NCI-H2029 (cell line): ENCODE results near the gene C16orf78.

Source experiments
- DNase-seq: peaks from one replicate; lab custom pipeline; 2025; lab: John Stamatoyannopoulos, UW

The C16orf78 gene

DNA sequence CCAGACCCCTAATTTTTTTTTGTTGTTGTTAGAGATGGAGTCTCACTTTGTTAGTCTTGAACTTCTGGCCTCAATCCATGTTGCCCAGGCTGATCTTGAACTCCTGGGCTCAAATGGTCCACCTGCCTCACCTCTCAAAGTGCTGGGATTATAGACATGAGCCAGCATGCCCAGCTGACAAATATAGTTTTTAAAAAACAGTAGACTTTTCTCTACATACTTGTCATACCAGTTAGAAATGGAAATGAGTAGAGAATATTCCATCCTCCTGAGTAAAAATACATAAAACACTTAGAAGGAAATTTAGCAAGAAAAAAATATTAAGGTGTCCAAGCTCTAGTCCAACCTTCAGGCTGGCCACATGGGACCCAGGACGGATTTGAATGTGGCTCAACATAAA, 21.4 kb downstream of the C16orf78 start:
- no peak for DNase-seq

DNA sequence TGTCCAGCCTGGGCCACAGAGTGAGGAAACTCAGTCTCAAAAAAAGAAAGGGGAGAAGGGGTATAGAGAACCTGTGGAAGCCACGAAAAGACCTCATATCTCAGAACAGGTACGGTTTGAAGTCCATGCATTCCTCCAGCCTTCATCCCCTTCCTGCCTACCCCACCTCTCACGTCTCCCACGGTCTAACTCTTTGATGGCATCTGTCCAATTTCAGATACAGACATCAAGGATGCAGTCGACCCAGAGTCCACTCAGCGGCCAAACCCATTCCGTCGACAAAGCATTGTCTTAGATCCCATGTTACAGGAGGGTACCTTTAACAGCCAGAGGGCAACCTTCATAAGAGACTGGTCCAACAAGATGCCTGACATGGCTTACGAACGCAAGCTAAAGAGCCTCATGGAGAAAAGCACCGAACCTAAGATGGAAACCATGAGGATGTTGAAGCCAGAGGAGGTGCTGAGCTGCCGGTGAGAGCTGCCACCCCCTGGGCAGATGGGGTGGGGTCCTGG, 22.7 kb downstream of the C16orf78 start:
- no peak for DNase-seq

DNA sequence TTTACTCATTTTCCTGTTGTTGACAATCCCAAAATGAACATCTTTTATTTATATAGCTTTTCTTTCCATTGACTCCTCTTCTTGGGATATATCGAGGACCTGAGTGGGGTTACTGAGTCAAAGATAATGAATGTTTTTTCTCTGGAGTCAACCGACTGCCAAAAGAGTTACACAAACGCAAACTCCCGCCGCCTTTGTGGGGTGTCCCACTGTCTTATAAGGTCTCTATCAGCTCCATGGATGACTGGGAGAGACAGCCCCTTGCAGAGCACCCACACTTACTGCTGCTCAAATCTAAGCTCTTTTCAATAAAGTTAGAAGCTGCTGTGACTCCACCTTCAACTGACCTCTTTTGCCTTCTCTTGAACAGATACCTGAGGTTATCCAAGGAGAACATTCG, 25.2 kb downstream of the C16orf78 start:
- no peak for DNase-seq

DNA sequence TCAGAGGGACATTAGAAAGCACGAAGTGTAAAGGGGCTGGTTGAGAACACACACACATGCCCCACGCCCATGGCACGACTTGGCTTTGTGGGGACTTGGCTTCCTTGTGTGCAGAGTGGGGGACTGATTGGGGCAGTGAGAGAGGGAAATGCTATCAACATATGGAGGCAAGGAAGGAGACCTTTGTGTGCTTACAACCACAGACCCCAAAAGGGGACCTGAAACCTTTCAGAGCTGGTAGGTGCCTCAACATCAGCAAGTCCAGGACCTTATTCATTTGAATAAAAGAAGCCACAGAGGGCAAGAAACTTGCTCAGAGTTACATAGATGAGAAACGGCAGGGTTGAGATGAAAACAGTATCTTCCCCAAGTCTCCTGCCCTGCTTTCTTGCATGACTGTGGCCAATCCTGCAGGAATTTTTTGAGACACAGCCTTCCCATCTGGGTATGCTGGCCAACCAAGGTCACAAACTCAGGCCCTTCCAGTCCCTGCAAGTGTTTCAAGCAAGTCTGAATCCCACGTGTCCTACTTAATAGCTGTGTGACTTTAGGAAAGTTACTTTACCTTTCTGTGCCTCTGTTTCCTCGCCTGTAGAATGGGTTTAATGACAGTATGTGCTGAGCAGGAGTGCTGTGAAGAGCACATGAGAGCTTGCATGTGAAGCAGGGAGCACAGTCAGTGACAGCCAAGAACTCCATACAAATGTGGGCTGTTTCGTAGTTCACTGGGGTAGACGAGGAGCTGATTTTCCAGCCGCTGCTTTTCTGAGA, 26.2 kb downstream of the C16orf78 start:
- DNase-seq: no peak

DNA sequence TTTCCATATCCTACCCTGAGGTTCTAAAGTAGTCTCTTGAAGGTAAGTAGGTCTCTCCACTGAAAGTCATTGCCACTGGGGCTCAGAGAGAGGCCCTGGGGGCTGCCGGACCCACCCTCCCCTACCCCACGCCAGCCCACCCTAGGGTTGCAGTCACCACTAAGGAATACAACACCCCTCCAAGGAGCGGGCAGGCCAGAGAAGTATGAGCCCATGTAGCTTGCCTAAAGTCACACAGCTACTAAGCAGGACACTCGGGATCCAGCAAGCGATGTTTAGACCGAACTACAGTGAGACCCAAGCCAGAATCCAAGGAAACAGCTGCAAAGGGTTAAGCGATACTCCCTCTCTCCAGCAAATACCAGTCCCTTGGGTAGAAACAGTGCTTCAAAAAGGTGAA, 27.0 kb downstream of the C16orf78 start:
- no peak for DNase-seq

DNA sequence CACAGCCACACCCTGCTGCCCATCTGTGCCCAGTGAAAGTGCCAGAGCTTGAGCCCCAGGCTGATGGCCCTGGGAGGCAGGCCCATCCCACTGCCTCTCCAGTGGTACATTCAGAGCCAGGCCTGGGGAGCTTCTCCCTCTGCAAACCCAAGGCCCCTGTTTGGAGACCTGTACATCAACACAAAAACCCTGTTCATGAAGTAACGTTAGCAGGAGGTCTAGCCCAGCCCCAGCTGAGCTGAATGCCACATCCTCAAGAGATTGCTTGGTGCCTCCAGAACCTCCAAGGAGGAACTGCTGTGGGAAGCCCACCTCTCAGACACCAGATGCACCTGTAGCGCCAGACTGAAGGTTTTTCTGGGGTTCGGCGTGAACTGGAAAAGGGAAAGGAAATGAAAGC, 31.5 kb downstream of the C16orf78 start:
- DNase-seq: no peak

DNA sequence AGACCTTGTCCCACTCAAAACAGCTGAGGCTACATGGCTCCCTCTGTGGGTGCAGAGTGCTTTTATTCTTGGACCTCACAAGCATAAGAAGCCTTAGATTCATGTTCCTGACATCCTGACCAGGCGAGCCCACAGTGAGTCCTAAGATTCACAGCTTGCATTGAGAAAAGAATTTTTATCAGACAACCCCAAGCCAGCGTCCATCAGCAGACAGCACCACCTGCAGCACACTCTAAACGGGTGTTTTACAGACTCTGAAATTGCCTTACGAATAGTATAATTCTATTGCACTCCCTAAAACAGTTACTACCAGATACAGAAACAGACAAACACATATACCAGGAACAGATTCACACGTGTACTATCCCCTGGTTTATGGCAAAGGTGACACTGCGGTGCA, 31.9 kb downstream of the C16orf78 start:
- DNase-seq: no peak

DNA sequence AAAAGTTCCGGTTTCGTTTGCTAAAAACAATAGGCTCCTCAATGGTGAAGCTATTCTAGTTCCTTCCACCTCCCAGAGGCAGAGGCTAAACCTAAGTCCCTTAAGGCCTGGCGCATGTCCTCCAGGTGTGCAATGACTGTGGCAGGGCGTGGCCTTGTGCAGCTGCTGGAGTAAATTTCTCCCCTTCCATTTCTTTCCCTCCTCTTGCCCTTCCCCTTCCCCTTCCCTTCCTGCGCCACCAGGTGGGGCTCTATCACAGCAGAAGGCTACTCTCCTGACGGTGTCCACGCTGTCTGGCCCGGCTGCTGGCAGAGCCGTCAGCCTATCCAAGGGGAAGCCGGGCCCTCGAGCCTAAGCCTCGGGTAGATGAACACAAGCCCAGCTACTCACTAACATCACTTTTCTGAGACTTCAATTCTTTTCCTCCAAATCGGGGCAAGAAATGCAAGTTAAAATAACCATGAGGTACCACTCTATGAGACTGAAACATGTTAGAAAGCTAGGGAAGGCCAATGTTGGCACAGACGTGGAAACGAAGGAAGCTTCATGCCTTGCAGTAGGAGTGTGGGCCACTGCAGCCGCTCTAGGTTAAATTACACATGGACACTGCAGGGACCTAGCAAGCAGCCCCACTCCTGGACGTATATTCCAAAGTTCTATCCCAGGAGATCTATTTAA, 34.4 kb downstream of the C16orf78 start:
- peak; percentile 50 for DNase-seq

DNA sequence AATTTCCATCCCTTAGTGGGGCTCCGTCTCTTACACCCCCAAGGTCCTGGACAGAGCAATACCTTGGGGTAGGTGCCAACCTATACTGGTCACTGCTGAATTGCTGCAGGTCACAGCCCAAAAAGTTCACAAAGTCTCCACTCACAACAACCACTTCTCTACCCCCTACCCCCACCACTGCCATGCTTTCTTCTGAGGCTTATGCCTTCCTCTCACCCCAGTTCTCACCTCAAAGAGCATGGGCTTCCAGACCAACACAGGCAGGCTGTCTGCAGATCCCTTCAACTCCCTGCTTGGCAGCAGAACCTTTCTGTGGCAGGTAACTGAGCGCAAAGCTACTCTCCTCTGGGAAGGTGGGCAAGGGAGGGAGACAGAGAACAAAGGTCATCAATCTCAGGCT, 35.5 kb downstream of the C16orf78 start:
- DNase-seq: no peak

DNA sequence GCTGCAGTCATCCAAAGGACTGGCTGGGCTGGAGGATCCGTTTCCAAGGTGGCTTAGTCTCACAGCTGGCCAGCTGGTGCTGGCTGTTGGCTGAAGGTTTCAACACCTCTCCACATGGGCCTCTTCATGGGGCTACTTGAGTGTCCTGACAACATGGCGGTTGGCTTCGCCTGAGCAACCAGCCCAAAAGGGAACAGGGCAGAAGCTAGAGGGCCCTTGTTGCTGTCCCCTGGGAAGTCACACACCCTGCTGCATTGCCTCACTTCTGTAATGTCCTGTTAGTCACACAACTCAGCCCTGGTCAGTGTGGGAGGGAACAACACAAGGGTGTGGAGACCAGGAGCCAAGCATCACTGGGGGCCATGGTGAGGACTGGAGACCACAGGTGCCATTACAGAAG, 36.6 kb downstream of the C16orf78 start:
- no peak for DNase-seq

DNA sequence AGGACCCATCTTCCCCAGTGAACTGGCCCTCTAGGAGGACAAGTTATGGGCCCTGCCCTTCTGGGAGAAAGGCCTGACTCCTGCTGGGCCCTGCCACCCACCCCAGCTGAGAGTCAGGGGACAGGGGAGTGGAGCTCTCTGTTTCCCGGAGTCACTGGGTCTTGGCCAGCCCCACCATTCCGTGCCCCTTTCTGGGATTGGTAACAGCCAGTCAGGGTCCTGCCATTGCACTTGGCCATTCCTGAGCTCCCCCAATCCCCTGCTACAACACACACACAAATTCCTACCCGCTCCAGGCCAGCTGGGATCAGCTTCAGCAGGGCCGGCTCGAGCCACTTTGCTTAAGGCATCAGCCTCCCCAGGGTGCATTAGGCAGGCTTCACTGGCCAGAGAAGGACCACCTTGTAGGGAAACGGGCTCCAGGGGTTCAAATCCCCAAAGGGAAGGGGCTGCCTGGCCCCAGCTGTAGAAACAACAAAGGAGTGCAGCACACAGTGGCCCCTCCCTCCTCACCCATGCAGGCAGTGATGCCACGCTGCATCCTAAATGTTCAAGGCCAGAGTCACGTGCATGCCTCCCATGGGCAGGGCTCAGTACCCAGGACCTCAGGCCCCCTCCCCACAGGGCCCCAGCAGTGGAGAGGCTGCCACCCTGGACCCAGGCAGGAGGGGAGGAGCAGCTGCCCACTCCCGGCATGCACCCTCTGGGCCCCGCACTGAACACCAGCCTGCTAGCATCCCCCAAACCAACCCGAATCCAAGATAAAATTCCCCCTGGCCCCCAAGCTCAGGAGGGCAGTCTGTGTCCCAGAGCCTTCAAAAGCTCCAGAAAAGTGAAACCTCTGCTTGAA, 37.7 kb downstream of the C16orf78 start:
- DNase-seq: no peak

DNA sequence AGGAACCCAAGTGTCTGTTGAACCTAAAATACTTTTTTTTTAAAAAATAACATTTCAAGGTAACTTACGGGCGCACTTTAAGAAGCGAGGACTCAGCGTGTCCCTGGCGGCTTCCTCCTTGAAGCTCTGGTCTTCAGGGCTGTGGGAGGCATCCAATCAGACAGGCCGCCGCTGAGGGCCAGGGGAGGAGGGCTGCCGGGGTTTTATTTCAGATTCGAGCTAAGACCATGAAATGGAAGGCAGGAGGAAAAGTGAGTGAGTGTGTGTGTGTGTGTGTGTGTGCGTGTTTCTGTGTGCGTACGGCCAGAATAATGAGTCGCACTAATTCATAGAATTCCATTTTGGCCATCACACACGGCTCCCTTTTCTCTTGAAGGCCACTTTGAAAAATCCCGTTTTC, 41.1 kb downstream of the C16orf78 start:
- DNase-seq: no peak

DNA sequence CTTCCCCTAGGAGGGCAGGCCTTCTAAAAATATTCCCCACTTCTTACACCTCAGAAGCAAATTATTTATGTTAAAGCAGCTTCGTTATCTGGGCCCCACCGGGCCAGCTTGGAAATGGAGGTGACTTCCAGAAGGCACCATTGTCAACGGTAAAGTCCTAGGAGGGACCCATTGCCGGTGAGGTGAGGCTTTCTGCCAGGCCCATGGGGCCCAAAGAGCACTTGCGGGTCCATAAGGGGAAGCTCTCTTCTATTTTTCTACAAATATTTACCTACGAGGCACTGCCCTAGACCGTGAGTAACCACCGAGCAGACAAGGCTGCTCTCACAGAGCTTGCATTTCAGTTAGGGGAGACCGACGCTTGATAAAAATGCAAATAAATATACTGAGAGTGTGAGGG, 41.5 kb downstream of the C16orf78 start:
- no peak for DNase-seq

DNA sequence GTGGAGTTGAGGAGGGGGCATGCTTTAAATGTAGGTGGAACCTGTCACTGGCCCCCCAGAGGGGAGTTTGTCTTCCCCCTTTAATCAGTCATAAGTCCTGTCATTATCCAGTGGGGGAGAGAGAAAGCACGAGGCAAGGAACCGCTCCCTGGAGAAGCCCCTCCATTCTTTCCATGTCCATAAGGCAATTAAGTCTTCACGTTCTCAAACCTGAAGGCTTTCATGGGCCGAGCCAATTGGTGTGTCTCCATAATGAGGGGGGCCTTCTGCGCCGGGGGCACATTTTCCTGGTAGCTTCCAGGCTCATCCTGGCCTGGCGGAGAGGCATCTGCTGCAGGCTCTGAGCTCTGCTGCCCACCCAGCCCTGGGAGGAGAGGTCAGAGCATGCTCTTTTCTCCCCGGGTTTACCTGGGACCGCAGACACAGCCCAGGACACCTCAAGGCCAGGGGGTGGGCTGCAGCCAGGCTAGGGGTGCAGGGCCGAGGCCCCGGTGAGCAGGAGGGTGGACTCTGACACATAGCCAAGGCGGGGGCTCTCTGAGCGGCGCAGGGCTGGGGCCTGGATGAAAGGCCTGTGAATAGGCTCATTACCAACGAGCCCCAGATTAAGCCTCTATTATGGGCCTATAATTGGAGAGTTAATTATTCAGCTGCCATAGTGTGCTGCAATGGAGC, 42.5 kb downstream of the C16orf78 start:
- DNase-seq: no peak

DNA sequence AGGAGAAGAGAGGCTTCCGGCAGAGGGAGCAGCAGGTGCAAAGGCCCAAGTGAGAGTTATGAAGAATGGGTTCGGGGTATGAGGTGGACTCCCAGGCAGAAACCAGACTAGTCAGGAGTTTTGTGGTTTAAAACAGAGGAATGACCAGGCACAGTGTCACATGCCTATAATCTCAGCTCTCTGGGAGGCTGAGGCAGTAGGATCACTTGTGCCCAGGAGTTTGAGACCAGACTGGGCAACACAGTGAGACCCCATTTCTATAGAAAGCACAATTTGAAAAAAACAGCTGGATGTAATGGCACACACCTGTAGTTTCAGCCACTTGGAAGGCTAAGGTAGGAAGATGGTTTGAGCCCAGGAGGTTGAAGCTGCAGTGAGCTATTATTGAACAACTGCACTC, 43.8 kb downstream of the C16orf78 start:
- no peak for DNase-seq

DNA sequence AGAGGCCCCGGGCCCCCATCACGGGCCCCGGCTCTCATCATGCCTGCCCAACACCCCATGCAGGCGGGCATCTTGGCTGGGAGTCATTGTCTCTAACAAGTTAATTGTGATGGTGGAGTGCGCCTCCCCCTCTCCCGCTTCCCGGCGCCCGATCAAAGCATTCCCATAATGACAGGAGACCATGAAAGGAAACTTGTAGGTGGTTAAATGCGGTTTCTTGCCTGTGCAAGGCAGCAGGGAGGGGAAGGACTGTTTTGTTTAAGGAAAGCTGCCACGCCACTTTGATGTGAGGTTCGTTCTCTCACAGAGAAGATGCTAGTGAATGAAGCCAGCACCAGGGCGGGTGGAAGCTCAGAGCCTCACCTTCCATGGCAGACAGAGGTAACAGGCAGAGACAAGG, 45.4 kb downstream of the C16orf78 start:
- DNase-seq: no peak

DNA sequence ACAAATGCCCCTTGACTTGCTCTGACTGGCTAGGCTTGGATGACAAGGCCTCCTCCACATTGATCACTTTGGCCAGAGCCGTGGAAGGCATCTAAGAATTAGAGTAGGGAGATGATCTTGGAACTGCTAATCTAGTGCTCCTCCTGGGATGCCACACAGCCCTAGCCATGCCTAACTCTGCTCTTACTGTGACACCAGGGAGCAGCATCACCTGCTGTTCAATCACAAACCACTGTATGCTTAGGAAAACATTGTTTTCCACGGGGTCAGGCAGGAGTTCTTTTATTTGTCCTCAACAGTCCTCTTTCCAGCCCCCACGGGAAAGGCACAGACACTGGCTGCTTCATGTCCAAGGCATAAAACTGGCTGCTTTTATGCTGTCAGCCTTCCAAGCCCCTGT, 46.3 kb downstream of the C16orf78 start:
- DNase-seq: no peak

DNA sequence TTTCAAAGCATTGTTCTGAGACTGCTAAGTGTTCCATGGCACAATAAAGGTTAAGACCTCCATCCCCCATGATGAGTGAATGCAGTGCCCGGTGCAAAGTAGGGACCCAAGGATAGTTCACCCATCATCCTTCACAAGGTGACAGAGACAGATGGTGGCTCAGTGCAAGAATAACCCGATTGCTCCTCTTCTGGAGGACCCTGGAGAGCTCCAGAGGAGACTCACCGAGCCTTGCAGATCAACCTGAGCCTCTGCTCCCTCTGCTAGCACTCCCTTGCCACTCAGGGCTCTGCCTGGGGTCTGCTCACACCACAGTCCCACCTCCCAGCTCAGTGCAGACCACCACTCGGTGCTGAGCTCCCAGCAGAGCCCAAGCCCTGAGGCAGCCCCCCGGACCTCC, 49.3 kb downstream of the C16orf78 start:
- no peak for DNase-seq

DNA sequence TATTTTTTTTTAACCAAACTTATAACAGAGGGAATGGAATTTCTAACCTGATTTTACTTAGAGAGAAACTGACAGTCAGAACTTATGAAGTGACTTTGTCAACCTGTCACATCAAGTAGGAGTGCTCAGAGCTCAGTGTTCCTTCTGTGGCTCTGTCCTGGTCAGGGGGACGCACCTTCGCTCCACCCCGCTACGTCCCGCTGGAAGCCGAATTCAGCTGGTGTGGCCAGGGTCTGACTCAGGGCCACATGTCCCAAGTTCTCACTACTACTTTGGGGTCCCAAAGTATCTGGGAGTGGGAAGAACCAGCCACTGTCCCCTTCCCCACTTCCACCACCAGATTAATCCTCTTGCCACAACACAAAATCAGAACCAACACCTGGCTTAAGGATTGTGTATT, 51.4 kb downstream of the C16orf78 start:
- no peak for DNase-seq

DNA sequence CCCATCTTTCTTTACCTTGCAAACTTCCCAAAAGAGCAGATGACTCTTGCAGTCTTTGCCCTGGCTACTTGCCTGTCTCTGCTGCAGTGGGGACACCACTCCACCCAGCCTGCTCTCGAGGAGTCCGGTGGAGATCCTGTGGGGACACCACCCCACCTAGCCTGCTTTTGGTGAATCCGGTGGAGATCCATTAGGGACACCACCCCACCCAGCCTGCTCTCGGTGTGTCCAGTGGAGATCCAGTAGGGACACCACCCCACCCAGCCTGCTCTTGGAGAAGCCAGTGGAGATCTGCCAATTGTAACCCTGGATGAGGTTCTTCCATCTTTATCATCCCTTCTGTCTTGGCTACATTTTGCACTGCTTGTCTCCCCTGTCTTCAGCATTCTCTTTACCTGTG, 54.2 kb downstream of the C16orf78 start:
- DNase-seq: no peak

DNA sequence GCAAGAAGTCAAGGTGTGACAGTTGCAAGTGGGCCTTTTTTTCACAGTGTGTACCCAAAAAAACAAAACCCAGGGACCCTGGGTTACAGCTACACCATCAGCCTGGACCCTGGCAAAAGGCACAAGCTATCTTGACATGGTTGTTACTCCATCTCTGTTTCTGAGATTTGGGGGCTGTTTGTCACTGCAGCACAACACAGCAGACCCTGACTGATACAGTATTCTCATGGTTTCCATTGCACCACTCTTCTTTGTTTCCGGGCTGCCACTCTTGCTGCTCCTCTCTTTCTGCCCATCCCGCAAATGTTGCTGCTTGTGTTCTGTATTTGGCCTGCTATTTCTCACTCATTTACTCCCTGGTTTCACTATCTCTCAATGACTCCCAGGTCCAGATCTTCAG, 55.2 kb downstream of the C16orf78 start:
- no peak for DNase-seq

DNA sequence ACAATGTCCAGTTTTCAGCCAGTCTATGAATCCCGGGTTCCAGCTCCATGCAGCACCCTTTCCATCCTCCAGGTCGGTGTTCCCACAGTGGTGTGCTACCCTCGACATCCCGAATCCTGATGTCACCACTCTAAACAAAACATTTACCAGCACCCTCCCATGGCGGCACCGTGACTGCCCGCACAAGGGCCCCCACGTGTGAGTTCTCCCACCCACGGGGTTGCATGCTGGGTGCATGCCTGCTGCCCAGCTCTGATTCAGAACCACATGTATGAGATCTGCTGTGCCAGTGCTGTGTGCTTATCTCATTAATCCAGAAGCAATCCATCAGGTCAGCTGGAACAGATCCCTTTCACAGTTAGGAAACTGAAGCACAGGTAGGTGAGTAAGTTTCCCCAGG, 57.4 kb downstream of the C16orf78 start:
- no peak for DNase-seq
